ENCODE results near the gene ABCB8. TPM values are rescaled to one million over a fixed set of nuclear protein-coding genes. Genes with fewer than 3 reads are reported as not detected.

The ABCB8 gene
- total RNA-seq, 1 donor from 2014 or later = 7.9 TPM

DNA sequence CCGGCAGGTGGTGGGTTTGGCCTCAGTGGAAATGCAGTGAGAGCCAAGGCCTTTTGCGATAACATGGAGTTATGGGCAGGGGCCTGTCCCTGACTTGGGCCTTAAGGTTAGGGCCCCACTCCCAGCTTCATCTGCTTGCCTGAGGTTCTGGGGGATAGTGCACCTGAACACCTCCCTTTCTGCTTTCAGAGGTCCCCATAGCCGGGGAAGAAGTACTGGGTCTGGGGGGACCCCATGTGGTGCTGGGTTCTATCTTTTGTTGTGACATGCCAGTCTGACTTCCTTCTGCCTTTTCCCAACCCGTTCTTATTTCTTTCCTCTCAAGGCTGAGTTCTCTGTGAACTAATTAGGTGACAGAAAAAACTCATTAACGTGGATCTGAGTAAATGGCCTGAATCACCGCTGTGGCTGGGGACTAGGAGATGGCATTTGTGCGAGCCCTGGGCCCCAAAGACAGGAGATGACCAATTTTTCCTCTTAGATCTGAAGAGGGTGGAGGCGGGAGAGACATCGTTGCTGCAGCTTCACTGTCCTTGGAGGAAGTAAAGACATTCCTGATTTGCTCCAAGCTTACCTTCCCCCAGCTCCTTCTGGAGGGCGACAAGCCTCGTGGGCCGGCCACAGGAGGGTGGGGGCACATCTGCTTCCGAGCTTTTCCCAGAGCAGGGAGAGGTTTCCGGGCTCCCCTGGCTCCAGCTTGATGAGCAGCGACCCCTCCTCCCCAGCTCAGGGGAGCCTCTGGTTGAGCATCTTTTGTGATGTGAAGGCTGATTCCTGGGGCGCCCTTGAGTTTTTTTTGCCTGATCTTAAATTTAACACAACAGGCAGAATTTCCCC is 60.0 kb downstream of the ABCB8 start:
- Mint-ChIP-seq H3K27ac (no peak overlapping the region), H3K4me1 (peaks cover 42% of the 10 kb centered on the region), H3K4me3 (peak overlapping the region; percentile 84), H3K27me3 (ENCODE audit: insufficient read depth, low read depth) (peaks cover 22% of the 10 kb centered on the region), H3K36me3 (peaks cover 4% of the 10 kb centered on the region), H3K9me3 (no peaks in the 10 kb centered on the region)
- H3K4me2 ChIP-seq = peak overlapping the region; percentile 97
- peak; percentile 37 for DNase-seq (ENCODE audit: low spot score)
- no peak overlapping the region for H2AFZ ChIP-seq (replicated peaks)
- H3K36me3 ChIP-seq = no peaks in the 10 kb centered on the region
- H3K79me2 ChIP-seq (ENCODE audit: low read depth) = peaks cover 64% of the 10 kb centered on the region
- TF ChIP-seq EZH2phosphoT487 (IDR thresholded peaks at IDR 0.05) (no peak), EZH2 (IDR thresholded peaks at IDR 0.05) (no peak)
- TF ChIP-seq, protein P1, sequence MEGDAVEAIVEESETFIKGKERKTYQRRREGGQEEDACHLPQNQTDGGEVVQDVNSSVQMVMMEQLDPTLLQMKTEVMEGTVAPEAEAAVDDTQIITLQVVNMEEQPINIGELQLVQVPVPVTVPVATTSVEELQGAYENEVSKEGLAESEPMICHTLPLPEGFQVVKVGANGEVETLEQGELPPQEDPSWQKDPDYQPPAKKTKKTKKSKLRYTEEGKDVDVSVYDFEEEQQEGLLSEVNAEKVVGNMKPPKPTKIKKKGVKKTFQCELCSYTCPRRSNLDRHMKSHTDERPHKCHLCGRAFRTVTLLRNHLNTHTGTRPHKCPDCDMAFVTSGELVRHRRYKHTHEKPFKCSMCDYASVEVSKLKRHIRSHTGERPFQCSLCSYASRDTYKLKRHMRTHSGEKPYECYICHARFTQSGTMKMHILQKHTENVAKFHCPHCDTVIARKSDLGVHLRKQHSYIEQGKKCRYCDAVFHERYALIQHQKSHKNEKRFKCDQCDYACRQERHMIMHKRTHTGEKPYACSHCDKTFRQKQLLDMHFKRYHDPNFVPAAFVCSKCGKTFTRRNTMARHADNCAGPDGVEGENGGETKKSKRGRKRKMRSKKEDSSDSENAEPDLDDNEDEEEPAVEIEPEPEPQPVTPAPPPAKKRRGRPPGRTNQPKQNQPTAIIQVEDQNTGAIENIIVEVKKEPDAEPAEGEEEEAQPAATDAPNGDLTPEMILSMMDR (IDR thresholded peaks at IDR 0.05) = no peak
- peaks cover 57% of the 10 kb centered on the region for H3F3A ChIP-seq (ENCODE audit: low read depth)
- H3K27me3 ChIP-seq = peaks cover 21% of the 10 kb centered on the region
- H3K4me3 ChIP-seq = peak overlapping the region; percentile 88
- peaks cover 35% of the 10 kb centered on the region for H3K4me1 ChIP-seq
- H4K20me1 ChIP-seq (ENCODE audit: low read depth) = peaks cover 64% of the 10 kb centered on the region
- H3K9ac ChIP-seq = no peak overlapping the region
- no peaks in the 10 kb centered on the region for H3K9me3 ChIP-seq (ENCODE audit: low read depth)
- no peak overlapping the region for H3K27ac ChIP-seq

DNA sequence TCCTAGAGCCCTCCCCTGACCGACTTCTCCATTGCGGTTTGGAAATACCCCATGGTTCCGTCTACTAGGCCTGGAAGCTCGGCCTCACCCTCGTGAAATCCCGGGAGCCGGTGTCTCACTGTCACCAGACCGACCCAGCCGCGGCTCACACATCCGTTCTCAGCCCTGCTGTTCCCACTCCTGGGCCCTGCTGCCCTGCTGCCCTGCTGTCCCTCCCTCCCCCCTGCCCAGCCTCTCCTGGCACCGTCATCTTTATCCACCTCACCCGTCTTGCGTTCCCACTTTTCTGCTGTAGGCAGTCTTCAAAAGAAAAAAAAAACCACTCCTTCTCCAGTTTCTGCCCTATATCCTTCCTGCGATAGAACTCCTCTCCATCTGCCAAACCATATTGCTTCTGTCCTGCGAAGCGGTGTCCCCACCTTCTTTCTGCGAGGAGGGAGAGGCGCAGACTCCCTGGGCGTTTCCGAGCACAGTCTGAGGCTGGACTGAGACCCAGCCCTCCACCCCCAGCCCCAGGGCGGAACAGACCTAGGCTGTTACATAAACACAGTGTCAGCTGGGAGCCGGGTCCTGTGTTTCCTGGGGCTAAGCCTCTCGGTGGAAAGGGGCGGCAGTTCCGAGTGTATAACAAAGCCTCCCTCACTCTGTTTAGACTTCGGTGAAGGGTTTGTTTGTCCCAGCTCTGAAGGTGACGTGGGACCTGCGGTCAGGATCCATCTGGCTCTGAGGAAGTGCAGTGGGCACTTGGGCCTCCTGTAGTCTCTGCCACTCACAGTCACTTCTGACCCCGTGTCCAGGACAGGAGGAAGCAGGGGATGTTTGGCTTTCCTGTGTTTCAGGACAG is 60.8 kb downstream of the ABCB8 start:
- Mint-ChIP-seq H3K4me3 (peak overlapping the region; percentile 84), H3K27ac (peak overlapping the region; percentile 11), H3K4me1 (peaks cover 39% of the 10 kb centered on the region), H3K9me3 (no peaks in the 10 kb centered on the region), H3K36me3 (peaks cover 4% of the 10 kb centered on the region), H3K27me3 (ENCODE audit: insufficient read depth, low read depth) (peaks cover 22% of the 10 kb centered on the region)
- TF ChIP-seq, protein P1 (IDR thresholded peaks at IDR 0.05) = no peak
- TF ChIP-seq EZH2 (IDR thresholded peaks at IDR 0.05) (no peak), EZH2phosphoT487 (IDR thresholded peaks at IDR 0.05) (no peak)
- no peaks in the 10 kb centered on the region for H3K9me3 ChIP-seq (ENCODE audit: low read depth)
- H4K20me1 ChIP-seq (ENCODE audit: low read depth) = peaks cover 72% of the 10 kb centered on the region
- H3K4me2 ChIP-seq = peak overlapping the region; percentile 97
- H3F3A ChIP-seq (ENCODE audit: low read depth) = peaks cover 52% of the 10 kb centered on the region
- H3K27ac ChIP-seq = no peak overlapping the region
- H2AFZ ChIP-seq (replicated peaks) = no peak overlapping the region
- peaks cover 73% of the 10 kb centered on the region for H3K79me2 ChIP-seq (ENCODE audit: low read depth)
- no peaks in the 10 kb centered on the region for H3K36me3 ChIP-seq
- peak overlapping the region; percentile 88 for H3K4me3 ChIP-seq
- peaks cover 35% of the 10 kb centered on the region for H3K4me1 ChIP-seq
- peak; percentile 75 for DNase-seq (ENCODE audit: low spot score)
- H3K9ac ChIP-seq = no peak overlapping the region
- H3K27me3 ChIP-seq = peaks cover 15% of the 10 kb centered on the region

DNA sequence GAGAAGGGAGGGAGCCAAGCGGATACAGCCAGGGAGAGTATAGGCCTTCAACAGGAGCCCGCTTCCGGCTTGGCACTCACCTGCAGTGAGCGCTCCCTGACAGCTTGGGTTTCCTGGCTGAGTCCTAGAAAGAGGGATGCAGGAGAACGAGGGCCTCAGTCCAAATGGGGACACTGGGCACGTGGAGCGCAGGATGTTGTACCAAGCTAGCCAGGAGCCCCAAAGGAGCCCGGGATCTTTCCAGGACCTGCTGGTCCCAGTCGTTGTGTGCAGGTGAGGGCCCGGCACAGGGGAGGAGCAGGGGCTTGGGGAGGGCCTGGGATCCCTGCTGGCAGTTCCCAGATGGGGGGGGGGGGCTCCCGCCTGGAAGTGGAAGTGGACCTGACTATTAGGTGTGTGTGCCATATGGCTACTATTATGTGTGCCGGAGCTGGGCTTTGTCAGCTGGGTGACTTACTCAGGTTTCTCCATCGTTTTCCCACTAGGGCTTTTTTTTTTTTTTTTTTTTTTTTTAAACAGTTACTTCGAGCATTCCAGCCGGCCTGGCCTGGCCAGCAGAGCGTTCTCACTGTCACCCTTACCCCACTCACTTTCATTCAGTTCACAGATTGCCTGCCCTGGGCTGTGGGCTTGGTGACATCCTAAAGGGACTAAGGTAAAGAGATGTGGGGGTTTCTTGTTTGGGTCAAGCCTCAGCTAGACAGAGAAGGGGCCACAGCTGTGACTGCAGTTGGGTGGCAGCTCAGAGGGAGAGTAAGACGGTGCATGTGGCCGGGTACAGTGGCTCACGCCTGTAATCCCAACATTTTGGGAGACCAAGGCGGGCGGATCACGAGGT is 61.9 kb downstream of the ABCB8 start:
- no peak overlapping the region for H2AFZ ChIP-seq (replicated peaks)
- H4K20me1 ChIP-seq (ENCODE audit: low read depth) = peaks cover 83% of the 10 kb centered on the region
- no peak overlapping the region for H3K27ac Mint-ChIP-seq
- no peaks in the 10 kb centered on the region for H3K36me3 ChIP-seq
- H3K27me3 Mint-ChIP-seq (ENCODE audit: insufficient read depth, low read depth) = peaks cover 18% of the 10 kb centered on the region
- H3K27me3 ChIP-seq = peaks cover 11% of the 10 kb centered on the region
- DNase-seq (ENCODE audit: low spot score) = no peak
- peaks cover 44% of the 10 kb centered on the region for H3F3A ChIP-seq (ENCODE audit: low read depth)
- no peak overlapping the region for H3K9ac ChIP-seq
- H3K36me3 Mint-ChIP-seq = peaks cover 4% of the 10 kb centered on the region
- TF ChIP-seq, protein P1 (IDR thresholded peaks at IDR 0.05) = no peak
- no peak for TF ChIP-seq EZH2 (IDR thresholded peaks at IDR 0.05)
- TF ChIP-seq EZH2phosphoT487 (IDR thresholded peaks at IDR 0.05) = no peak
- H3K9me3 Mint-ChIP-seq = no peaks in the 10 kb centered on the region
- peaks cover 32% of the 10 kb centered on the region for H3K4me1 ChIP-seq
- H3K4me3 ChIP-seq = no peak overlapping the region
- H3K27ac ChIP-seq = no peak overlapping the region
- no peaks in the 10 kb centered on the region for H3K9me3 ChIP-seq (ENCODE audit: low read depth)
- peaks cover 34% of the 10 kb centered on the region for H3K4me1 Mint-ChIP-seq
- H3K4me2 ChIP-seq = peak overlapping the region; percentile 97
- peak overlapping the region; percentile 84 for H3K4me3 Mint-ChIP-seq
- peaks cover 83% of the 10 kb centered on the region for H3K79me2 ChIP-seq (ENCODE audit: low read depth)

All from neural progenitor cell (in vitro differentiated cells).